Progenitor cell of endocrine pancreas (in vitro differentiated cells): ENCODE measurements around the gene UBE3D. TPM values are rescaled to one million over a fixed set of nuclear protein-coding genes. Genes with fewer than 3 reads are reported as not detected.

Experiments used
- DNase-seq: peaks from one replicate; pipeline ENCODE4 v3.0.0; 2021; ENCODE audit warnings: low spot score; ENCODE audit not compliant: unreplicated experiment
- H3K27ac Mint-ChIP-seq: 2 replicates; pipeline ENCODE4 v1.8.0; 2021; ENCODE audit warnings: mild to moderate bottlenecking, moderate library complexity, mixed read lengths
- H3K27me3 Mint-ChIP-seq: 2 replicates; pipeline ENCODE4 v1.8.0; 2021; ENCODE audit warnings: mixed read lengths
- H3K36me3 Mint-ChIP-seq: 2 replicates; pipeline ENCODE4 v1.8.0; 2022; ENCODE audit warnings: mixed read lengths; ENCODE audit not compliant: insufficient read depth
- H3K4me1 Mint-ChIP-seq: 2 replicates; pipeline ENCODE4 v1.8.0; 2021; ENCODE audit warnings: low read depth, mixed read lengths
- H3K4me3 Mint-ChIP-seq: 2 replicates; pipeline ENCODE4 v1.8.0; 2021; ENCODE audit warnings: low read depth, mild to moderate bottlenecking, moderate library complexity, mixed read lengths
- H3K9me3 Mint-ChIP-seq: 2 replicates; pipeline ENCODE4 v1.8.0; 2021; ENCODE audit warnings: low read depth, mixed read lengths
- CTCF ChIP-seq: fragments of 200-600 bp; sonication (generic); IDR thresholded peaks from one replicate; pipeline ENCODE4 v1.5.0; 2021; ENCODE audit warnings: antibody characterized with exemption, mild to moderate bottlenecking; ENCODE audit not compliant: unreplicated experiment
- total RNA-seq: library from RNA; stranded (reverse); gene quantifications from 2 replicates; pipeline ENCODE4 v1.2.1, GENCODE V29; 2021

Gene UBE3D
- total RNA-seq, 1 donor from 2014 or later, result 15.5 TPM

- Mint-ChIP-seq H3K4me3 (no peak overlapping the region), H3K27ac (no peak overlapping the region), H3K36me3 (no peaks in the 10 kb centered on the region), H3K9me3 (no peaks in the 10 kb centered on the region), H3K4me1 (peaks cover 6% of the 10 kb centered on the region), H3K27me3 (no peaks in the 10 kb centered on the region)
- TF ChIP-seq CTCF, result no peak
- DNase-seq, result no peak
Observed at GRCh38 chr6:82875573-82876185, 190.0 kb downstream of the UBE3D start.

- no peak for DNase-seq
- Mint-ChIP-seq H3K27me3 (no peaks in the 10 kb centered on the region), H3K4me3 (no peak overlapping the region), H3K36me3 (no peaks in the 10 kb centered on the region), H3K27ac (no peak overlapping the region), H3K4me1 (peaks cover 6% of the 10 kb centered on the region), H3K9me3 (no peaks in the 10 kb centered on the region)
- no peak for TF ChIP-seq CTCF
Observed at GRCh38 chr6:82874867-82875266, 190.8 kb downstream of the UBE3D start.

GRCh38 chr6:82872185-82872584 lies 193.5 kb downstream of the UBE3D start:
- Mint-ChIP-seq H3K27ac (no peak overlapping the region), H3K4me1 (peaks cover 6% of the 10 kb centered on the region), H3K4me3 (no peak overlapping the region), H3K36me3 (no peaks in the 10 kb centered on the region), H3K9me3 (no peaks in the 10 kb centered on the region), H3K27me3 (no peaks in the 10 kb centered on the region)
- no peak for TF ChIP-seq CTCF
- DNase-seq, result no peak

- Mint-ChIP-seq H3K9me3 (no peaks in the 10 kb centered on the region), H3K27ac (no peak overlapping the region), H3K4me1 (peaks cover 2% of the 10 kb centered on the region), H3K4me3 (no peak overlapping the region), H3K36me3 (no peaks in the 10 kb centered on the region), H3K27me3 (no peaks in the 10 kb centered on the region)
- no peak for TF ChIP-seq CTCF
- no peak for DNase-seq
Observed at GRCh38 chr6:82870582-82871172, 195.0 kb downstream of the UBE3D start.

- Mint-ChIP-seq H3K27me3 (no peaks in the 10 kb centered on the region), H3K36me3 (no peaks in the 10 kb centered on the region), H3K9me3 (no peaks in the 10 kb centered on the region), H3K4me1 (peaks cover 2% of the 10 kb centered on the region), H3K4me3 (no peak overlapping the region), H3K27ac (no peak overlapping the region)
- no peak for DNase-seq
- no peak for TF ChIP-seq CTCF
Observed at GRCh38 chr6:82869493-82869892, 196.1 kb downstream of the UBE3D start.
